GM12875 (cell line): ENCODE data around the gene G3BP2.

ENCODE experiments used
- H3K4me3 ChIP-seq: one replicate; pipeline ENCODE4 v1.5.1; 2011; ENCODE audit warnings: low read depth, low read length, control low read depth
- TF ChIP-seq, protein P1 (sequence below): IDR thresholded peaks from 2 replicates; pipeline ENCODE4 v1.5.1; 2011; ENCODE audit warnings: low read depth, mild to moderate bottlenecking, control low read depth, inconsistent platforms, low read length, moderate library complexity, borderline replicate concordance; ENCODE audit not compliant: insufficient read depth

Gene G3BP2

DNA sequence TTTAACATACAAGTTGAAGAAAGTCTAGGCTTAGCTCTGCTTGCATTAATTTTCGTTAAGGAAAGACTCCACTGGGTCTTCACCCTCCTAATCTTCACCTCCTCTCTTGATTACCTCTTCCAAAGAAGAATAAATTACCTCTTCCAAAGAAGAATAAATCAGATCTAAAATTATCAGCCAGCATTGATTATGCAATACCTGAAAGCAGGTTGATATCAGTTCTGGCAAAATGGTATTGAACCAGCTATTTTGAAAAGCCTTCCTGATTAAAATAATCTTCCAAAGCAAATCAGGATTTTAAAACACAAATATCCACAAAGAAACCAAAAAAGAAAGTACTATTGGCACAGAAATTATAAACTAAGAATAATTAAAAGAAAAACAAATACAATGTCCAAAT is 79.8 kb downstream of the G3BP2 start:
- H3K4me3 ChIP-seq = no peak overlapping the region
- TF ChIP-seq, protein P1, sequence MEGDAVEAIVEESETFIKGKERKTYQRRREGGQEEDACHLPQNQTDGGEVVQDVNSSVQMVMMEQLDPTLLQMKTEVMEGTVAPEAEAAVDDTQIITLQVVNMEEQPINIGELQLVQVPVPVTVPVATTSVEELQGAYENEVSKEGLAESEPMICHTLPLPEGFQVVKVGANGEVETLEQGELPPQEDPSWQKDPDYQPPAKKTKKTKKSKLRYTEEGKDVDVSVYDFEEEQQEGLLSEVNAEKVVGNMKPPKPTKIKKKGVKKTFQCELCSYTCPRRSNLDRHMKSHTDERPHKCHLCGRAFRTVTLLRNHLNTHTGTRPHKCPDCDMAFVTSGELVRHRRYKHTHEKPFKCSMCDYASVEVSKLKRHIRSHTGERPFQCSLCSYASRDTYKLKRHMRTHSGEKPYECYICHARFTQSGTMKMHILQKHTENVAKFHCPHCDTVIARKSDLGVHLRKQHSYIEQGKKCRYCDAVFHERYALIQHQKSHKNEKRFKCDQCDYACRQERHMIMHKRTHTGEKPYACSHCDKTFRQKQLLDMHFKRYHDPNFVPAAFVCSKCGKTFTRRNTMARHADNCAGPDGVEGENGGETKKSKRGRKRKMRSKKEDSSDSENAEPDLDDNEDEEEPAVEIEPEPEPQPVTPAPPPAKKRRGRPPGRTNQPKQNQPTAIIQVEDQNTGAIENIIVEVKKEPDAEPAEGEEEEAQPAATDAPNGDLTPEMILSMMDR = no peak
